ENCODE results near the gene HOXC13.

HOXC13 gene

GRCh38 chr12:53938326-53939140 is at the start of gene HOXC13:
Gene HOXC13 (plus strand): TSS chr12:53938831. CDS start chr12:53938907, 76 bp downstream.
- DNase-seq (ENCODE audit: low read depth) = no peak

- no peak for DNase-seq (ENCODE audit: low read depth)
Measured at GRCh38 chr12:53890081-53890480, 48.5 kb upstream of the HOXC13 start.

GRCh38 chr12:53892762-53893395 is 45.8 kb upstream of the HOXC13 start:
- no peak for DNase-seq (ENCODE audit: low read depth)

GRCh38 chr12:53899230-53899629 is 39.4 kb upstream of the HOXC13 start:
- DNase-seq (ENCODE audit: low read depth) = no peak

GRCh38 chr12:53907103-53907502 is 31.5 kb upstream of the HOXC13 start:
- no peak for DNase-seq (ENCODE audit: low read depth)

- DNase-seq (ENCODE audit: low read depth) = no peak
Measured at GRCh38 chr12:53916788-53917655, 21.6 kb upstream of the HOXC13 start.

GRCh38 chr12:53924521-53925405 is 13.9 kb upstream of the HOXC13 start:
- no peak for DNase-seq (ENCODE audit: low read depth)

DNA sequence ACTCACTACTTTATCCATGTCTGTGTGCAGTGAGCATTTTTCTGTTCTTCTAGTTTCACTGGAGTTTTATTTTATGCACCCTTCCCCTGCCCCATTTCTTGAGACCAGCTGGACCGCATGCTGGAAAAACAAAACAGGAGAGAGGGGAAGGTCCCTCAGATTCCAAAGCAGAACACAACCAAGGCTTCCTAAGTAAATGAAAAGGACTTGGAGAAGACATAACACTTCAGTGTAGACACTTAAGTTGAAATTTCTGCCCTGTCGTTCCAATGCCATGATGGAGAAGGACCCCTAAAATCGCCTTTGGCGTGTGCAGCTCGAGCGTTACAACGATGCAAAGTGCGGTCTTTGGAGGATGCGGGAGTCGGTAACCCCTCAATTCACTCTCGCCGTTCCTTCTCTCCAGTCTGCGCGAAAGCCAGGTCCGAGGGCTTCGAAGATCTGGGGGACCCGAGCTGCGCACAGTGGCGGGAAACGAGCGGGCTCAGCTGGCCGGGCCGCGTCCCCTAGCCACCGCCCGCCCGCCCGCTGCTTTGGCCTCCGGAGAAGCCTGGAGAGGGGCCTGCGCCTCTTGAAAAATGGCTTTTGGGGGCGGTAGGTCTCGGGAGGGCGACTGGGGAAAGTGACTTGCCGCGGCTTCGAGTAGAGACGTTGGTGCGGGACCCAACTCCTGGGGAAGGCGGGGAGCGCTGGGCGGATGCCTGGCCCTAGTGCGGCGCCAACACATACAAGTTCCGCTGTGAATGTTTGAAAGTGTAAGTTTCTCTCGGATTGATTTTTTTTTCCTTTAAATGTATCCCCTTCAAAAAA is 11.2 kb upstream of the HOXC13 start:
- DNase-seq (ENCODE audit: low read depth) = no peak

- DNase-seq (ENCODE audit: low read depth) = no peak
Measured at GRCh38 chr12:53928054-53928835, 10.4 kb upstream of the HOXC13 start.

DNA sequence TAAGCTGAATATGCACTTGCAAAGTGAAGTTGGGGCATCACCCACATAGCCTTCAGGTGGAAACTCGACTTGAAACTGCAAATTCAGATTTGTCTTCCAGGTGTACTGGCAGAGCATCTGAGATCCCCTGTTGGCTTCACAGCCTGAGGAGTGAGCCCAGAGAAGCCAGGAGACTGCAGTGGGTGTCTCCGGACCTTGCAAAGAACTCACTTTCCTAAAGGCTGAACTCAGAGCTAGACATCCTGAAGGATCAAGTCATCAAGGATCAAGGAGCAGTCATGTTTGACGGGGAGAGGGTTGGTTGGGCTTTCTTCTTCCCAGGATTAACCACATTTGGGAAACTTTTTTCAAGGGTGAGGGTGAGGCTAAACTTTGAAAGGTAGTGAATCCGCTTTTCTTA is 9.1 kb upstream of the HOXC13 start:
- no peak for DNase-seq (ENCODE audit: low read depth)

GRCh38 chr12:53930591-53931255 is 7.9 kb upstream of the HOXC13 start:
- no peak for DNase-seq (ENCODE audit: low read depth)

DNA sequence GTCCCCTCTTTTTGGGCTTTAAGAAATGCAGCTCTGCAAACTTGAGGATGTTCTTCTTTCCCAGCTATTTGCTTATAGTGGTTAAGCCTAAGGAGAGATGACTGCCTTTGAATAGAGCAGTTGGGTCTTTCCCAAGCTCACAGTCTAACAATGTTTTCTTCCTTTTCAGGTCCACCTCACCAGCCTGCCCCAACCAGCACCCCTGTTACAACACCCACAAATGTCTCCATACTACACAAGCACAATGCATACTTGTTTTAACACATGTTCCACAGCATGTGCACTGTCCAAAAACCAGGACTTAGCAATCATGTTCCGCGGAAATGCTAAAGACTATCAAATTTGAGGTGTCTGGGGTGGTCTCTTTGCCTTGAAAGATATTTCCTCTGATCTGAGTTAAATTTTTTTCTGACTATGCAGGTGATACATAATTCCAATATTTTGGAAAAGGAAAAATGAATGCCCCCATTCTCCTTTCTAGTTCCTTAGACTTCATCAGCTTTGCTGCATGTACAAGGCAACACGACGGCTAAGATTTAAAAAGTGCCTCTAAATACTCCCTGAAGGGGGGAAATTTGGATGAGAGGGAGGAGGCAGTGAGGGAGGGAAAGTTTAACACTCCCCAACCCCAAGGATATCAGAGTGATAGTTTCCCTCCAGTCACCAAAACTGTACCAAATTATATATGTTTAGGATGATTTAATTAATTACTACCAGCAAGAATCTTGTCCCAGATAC is 6.6 kb upstream of the HOXC13 start:
- DNase-seq (ENCODE audit: low read depth) = no peak

- DNase-seq (ENCODE audit: low read depth) = no peak
Measured at GRCh38 chr12:53932915-53933314, 5.7 kb upstream of the HOXC13 start.

DNA sequence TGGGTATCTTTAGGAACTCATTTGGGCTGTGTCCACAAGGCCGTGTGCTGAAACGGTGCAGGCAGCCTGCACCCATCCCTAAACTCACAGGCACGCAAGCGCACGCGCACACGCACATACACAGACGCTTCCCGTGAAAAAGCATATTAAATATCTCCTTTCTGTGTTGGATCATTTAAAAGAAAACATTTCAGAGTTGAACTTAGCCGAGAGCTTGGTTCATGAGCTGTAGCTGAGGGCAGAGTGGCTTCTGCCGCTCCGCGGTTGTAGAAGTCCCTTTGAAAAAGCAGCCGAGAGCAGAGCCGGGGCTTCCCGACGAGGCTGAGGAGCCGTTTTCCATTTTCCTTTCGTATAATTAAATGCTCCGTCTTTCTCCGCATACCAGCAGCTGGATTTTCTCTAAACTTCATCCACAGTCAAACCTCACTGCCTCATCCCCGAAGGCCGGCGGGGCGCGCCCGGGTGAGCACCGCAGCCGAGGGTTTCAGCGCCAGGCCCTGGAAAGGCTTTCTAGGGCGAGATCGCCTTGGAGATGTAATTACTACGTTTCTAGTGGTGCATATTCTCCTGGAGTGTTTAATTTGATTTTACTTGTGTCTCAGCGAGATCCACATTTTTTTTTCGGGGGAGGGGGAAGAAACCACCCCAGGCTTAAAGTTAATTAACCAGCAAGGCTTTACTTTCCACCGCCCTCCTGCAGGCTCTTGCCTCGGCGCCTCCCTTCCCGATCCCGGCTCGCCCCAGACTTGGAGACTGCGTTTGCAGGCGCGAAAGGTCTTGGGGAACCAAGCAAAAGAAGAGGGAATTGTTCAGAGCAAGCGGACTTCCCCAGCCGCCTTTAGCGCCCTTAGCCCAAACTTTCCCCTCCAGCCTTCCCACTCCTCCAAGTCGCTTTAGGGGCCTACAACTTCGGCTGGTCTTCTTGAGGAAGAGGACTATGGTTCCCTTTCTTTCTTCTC is 3.0 kb upstream of the HOXC13 start:
- DNase-seq (ENCODE audit: low read depth) = no peak

DNA sequence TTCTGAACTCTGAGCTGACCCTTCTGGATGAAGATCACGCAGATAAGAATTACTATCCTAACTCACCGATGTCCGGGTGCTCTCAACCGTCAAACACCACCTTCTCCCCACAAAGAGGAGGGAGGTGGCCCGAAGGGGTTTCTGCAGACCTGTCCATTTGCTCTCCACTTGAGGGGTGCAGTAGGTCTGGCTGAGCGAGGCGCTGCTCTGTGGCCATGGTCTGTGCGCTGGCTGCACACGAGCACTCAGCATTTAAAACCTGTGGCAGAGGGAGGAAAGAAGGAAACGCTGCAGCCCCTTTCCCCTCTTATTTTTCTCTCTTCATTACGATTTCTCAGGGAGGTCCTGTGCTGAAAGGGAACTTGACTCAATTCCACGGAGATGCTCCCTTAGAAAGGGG is 1.5 kb upstream of the HOXC13 start:
- DNase-seq (ENCODE audit: low read depth) = no peak

GRCh38 chr12:53937596-53938325 is 870 bp upstream of the HOXC13 start:
- no peak for DNase-seq (ENCODE audit: low read depth)
